OCI-LY7 (cell line): ENCODE results near the gene LRRC37A. TPM values are rescaled to one million over a fixed set of nuclear protein-coding genes. Genes with fewer than 3 reads are reported as not detected.
"Not testable (repeated sequence)": the region's sequence is repeated elsewhere in the genome, so short reads cannot be mapped to it uniquely, and the experiment has no call there.

Experiments
- BruUV-seq: library from RNA; stranded (reverse); fragments of 400-500 nt; replicated peaks from 2 replicates; lab custom pipeline; 2021; lab: Mats Ljungman, UMichigan
- CTCF ChIA-PET: fragments of 300-600 bp; sonication (Branson Sonifier 250); formaldehyde crosslinking; loops from one replicate; lab custom pipeline; 2022; ENCODE audit warnings: antibody characterized with exemption; ENCODE audit not compliant: unreplicated experiment; lab: Charles Lee
- POLR2A ChIA-PET: fragments of 300-600 bp; sonication (Branson Sonifier 250); formaldehyde crosslinking; loops from one replicate; lab custom pipeline; 2022; ENCODE audit warnings: antibody characterized with exemption; lab: Charles Lee
- DNase-seq: peaks from one replicate; pipeline ENCODE4 v3.0.0-alpha.2; 2015; ENCODE audit warnings: low spot score
- H2AFZ ChIP-seq: fragments of 200-600 bp; sonication (generic), shearing (Covaris generic); 2 replicates; pipeline ENCODE4 v1.6.1; 2014; ENCODE audit warnings: mild to moderate bottlenecking, antibody characterized with exemption, low read length, moderate library complexity
- H3K27ac ChIP-seq: fragments of 200-600 bp; sonication (generic); 2 replicates; pipeline ENCODE4 v1.5.1; 2014; ENCODE audit warnings: mixed run types, low read depth, mild to moderate bottlenecking, moderate library complexity, low read length, inconsistent platforms; ENCODE audit not compliant: poor library complexity, severe bottlenecking
- H3K36me3 ChIP-seq: fragments of 200-600 bp; sonication (generic); 2 replicates; pipeline ENCODE4 v1.6.1; 2014; ENCODE audit warnings: mild to moderate bottlenecking, antibody characterized with exemption, low read length, moderate library complexity, mixed read lengths; ENCODE audit not compliant: insufficient read depth
- H3K4me1 ChIP-seq: fragments of 200-600 bp; sonication (generic); 2 replicates; pipeline ENCODE4 v1.5.1; 2014; ENCODE audit warnings: mild to moderate bottlenecking, low read length; ENCODE audit not compliant: insufficient read depth, poor library complexity, severe bottlenecking
- H3K4me2 ChIP-seq: fragments of 200-600 bp; sonication (generic); 2 replicates; pipeline ENCODE4 v1.6.1; 2014; ENCODE audit warnings: mild to moderate bottlenecking, low read length
- H3K4me3 ChIP-seq: fragments of 200-600 bp; sonication (generic); 2 replicates; pipeline ENCODE4 v1.5.1; 2014; ENCODE audit warnings: mild to moderate bottlenecking, low read depth, low read length; ENCODE audit not compliant: poor library complexity, severe bottlenecking
- H3K79me2 ChIP-seq: fragments of 200-600 bp; sonication (generic); 2 replicates; pipeline ENCODE4 v1.6.1; 2016; ENCODE audit warnings: low read depth, mild to moderate bottlenecking, low read length, moderate library complexity, mixed read lengths; ENCODE audit not compliant: insufficient read depth
- H3K9me2 ChIP-seq: fragments of 200-600 bp; sonication (generic); 2 replicates; pipeline ENCODE4 v1.6.1; 2016; ENCODE audit warnings: mild to moderate bottlenecking, low read length, mixed read lengths; ENCODE audit not compliant: insufficient read depth
- H3K9me3 ChIP-seq: fragments of 200-600 bp; sonication (generic); 2 replicates; pipeline ENCODE4 v1.6.1; 2014; ENCODE audit warnings: mild to moderate bottlenecking, mixed run types, low read length, mixed read lengths
- H4K20me1 ChIP-seq: fragments of 200-600 bp; sonication (generic); 2 replicates; pipeline ENCODE4 v1.6.1; 2014; ENCODE audit warnings: mild to moderate bottlenecking, antibody characterized with exemption, low read length, moderate library complexity, mixed read lengths; ENCODE audit not compliant: insufficient read depth
- intact Hi-C: fragments of 100-400 bp; cut with micrococcal nuclease; formaldehyde crosslinking; loops from one replicate; pipeline ENCODE4 v1.10.0; 2022; ENCODE audit not compliant: unreplicated experiment
- total RNA-seq, 2 experiments: library from RNA; depleted of rRNA in 1 of 2; stranded (reverse); fragments of >200 nt in 1 of 2; shearing (Covaris generic) in 1 of 2; gene quantifications; 2 replicates each; pipeline ENCODE4 v1.2.3, GENCODE V29; 2014 to 2022

The LRRC37A gene
- total RNA-seq, 2 experiments from 2014 or later = 5.1 to 5.2 TPM

- CTCF ChIA-PET, H3K79me2 ChIP-seq, POLR2A ChIA-PET, H2AFZ ChIP-seq, H3K9me2 ChIP-seq, H3K4me3 ChIP-seq, BruUV-seq, DNase-seq, H3K4me1 ChIP-seq, intact Hi-C loops, H3K9me3 ChIP-seq, H3K36me3 ChIP-seq, H4K20me1 ChIP-seq: not testable (repeated sequence)
- Histone ChIP-seq H3K4me2 (0 out of 2 replicates have a peak overlapping the region, but pooled peaks have one; percentile 39), H3K27ac (peak overlapping the region; percentile 42)
These were observed 53.4 kb downstream of the LRRC37A start for GRCh38 chr17:46348345-46348744.

GRCh38 chr17:46349060-46349459 lies 54.1 kb downstream of the LRRC37A start:
- H3K4me3 ChIP-seq, H3K4me2 ChIP-seq, CTCF ChIA-PET, H3K4me1 ChIP-seq, POLR2A ChIA-PET, H3K9me2 ChIP-seq, H3K9me3 ChIP-seq, H4K20me1 ChIP-seq, intact Hi-C loops, DNase-seq, H2AFZ ChIP-seq, H3K36me3 ChIP-seq, H3K79me2 ChIP-seq, H3K27ac ChIP-seq: not testable (repeated sequence)
- BruUV-seq = TSS peak; percentile 70

- DNase-seq, H4K20me1 ChIP-seq, H3K4me2 ChIP-seq, H3K4me3 ChIP-seq, POLR2A ChIA-PET, H2AFZ ChIP-seq, H3K27ac ChIP-seq, CTCF ChIA-PET, H3K79me2 ChIP-seq, H3K9me3 ChIP-seq, BruUV-seq, H3K9me2 ChIP-seq, intact Hi-C loops, H3K4me1 ChIP-seq, H3K36me3 ChIP-seq: not testable (repeated sequence)
These were observed 58.9 kb downstream of the LRRC37A start for GRCh38 chr17:46353856-46354255.

- H3K36me3 ChIP-seq, H3K79me2 ChIP-seq, H2AFZ ChIP-seq, H4K20me1 ChIP-seq, H3K9me2 ChIP-seq, H3K27ac ChIP-seq, BruUV-seq, H3K9me3 ChIP-seq, H3K4me2 ChIP-seq, CTCF ChIA-PET, H3K4me1 ChIP-seq, DNase-seq, intact Hi-C loops, POLR2A ChIA-PET: not testable (repeated sequence)
- peak overlapping the region; percentile 41 for H3K4me3 ChIP-seq
These were observed 66.3 kb downstream of the LRRC37A start for GRCh38 chr17:46361145-46361735.

GRCh38 chr17:46361755-46362154 lies 66.8 kb downstream of the LRRC37A start, which contains the start of gene ARL17B:
TSS of gene ARL17B (minus strand) at chr17:46361766. CDS start at chr17:46358397, 3,369 bp downstream.
- POLR2A ChIA-PET, H3K4me2 ChIP-seq, CTCF ChIA-PET, H3K4me1 ChIP-seq, H4K20me1 ChIP-seq, H3K9me2 ChIP-seq, H2AFZ ChIP-seq, H3K27ac ChIP-seq, H3K36me3 ChIP-seq, intact Hi-C loops, DNase-seq, H3K9me3 ChIP-seq, H3K79me2 ChIP-seq: not testable (repeated sequence)
- BruUV-seq = TSS peak; percentile 92
- peak within 1 kb of the TSS; percentile 41 for H3K4me3 ChIP-seq

GRCh38 chr17:46367520-46367919 lies 72.6 kb downstream of the LRRC37A start:
- H3K4me2 ChIP-seq, H3K4me3 ChIP-seq, intact Hi-C loops, POLR2A ChIA-PET, H3K9me2 ChIP-seq, BruUV-seq, H3K9me3 ChIP-seq, H3K27ac ChIP-seq, H3K79me2 ChIP-seq, H3K4me1 ChIP-seq, H3K36me3 ChIP-seq, DNase-seq, H4K20me1 ChIP-seq, H2AFZ ChIP-seq, CTCF ChIA-PET: not testable (repeated sequence)
